ENCODE results near the gene SEC63.
"Not testable (repeated sequence)": the region's sequence is repeated elsewhere in the genome, so short reads cannot be mapped to it uniquely, and the experiment has no call there.

The SEC63 gene

DNA sequence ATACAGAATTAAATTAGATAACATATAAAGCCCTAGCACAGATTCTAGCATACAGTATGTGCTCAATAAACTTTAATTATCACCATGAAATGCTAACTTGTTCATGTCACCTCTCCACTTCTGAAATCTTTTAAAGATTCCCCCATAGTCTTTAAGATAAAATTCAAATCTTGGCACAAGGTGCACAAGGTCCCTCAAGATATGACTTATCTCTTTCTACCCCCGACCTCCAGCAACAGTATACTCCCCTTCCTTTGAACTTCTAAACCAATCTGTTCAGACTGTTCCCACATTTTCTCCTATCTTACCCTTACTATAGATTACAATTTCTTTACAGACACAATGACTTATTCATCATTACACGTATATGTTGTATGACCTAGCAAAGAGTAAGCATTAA lies 29.0 kb downstream of the SEC63 start:
- DNase-seq (ENCODE audit: low spot score): no peak

DNA sequence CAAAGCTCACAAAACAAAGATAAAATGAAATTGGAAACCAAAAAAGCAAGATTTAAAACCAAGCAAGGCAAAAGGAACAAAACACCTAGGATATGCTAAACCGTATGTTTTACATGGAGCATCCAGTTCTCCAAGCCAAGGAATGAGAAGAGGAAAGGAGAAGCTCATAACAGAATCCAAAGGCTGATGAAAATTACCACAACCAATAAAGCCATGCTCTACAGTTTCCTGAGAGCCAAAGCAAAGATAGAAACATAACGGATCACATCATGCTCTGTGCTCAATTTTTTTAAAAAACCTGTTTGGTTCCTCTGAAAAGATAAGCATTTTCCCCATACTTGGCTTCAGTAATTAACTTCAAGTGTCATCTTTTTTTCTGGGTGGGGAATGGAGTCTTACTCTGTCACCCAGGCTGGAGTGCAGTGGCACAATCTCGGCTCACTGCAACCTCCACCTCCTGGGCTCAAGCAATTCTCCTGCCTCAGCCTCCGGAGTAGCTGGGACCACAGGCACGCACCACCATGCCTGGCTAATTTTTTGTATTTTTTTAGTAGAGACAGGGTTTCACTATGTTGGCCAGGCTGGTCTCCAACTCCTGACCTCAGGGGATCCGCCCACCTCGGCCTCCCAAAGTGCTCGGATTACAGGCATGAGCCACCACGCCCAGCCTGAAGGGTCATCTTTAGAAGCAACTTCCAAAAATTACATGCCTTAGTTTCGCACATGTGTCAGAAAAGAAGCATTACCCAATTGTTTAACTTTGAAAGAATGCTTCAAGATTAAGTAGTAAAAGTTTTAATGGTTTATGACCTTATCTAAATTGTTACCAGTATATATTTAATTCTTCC lies 31.1 kb downstream of the SEC63 start:
- not testable (repeated sequence) for DNase-seq (ENCODE audit: low spot score)

DNA sequence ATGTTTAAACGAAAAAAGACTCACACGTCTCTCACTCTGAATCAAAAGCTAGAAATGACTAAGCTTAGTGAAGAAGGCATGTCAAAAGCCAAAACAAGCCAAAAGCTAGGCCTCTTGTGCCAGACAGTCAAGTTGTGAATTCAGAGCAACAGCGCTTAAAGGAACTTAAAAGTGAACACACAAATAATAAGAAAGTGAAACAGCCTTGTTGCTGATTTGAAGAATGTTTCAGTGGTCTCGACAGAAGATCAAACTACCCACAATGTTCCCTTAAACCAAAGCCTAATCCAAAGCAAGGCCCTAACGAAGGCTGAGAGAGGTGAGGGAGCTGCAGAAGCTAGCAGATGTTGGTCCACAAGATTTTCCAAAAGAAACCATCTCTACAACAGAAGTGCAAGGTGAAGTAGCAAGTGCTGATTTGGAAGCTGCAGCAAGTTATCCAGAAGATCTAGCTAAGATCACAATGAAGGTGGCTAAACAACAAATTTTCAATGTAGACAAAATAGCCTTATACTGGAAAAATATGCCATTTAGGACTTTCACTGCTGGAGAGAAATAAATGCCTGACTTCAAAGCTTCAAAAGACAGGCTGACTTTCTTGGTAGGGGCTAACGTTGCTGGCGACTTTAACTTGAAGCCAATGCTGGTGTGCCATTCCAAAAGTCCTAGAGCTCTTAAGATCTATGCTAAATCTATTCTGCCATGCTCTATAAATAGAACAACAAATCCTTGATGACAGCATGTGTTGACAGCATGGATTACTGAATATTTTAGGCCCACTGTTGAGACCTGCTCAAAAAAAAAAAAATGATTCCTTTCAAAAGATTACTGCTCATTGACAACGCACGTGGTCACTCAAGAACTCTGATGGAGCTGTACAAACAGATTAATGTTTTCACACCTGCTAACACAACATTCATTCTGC lies 40.3 kb downstream of the SEC63 start:
- no peak for DNase-seq (ENCODE audit: low spot score)

DNA sequence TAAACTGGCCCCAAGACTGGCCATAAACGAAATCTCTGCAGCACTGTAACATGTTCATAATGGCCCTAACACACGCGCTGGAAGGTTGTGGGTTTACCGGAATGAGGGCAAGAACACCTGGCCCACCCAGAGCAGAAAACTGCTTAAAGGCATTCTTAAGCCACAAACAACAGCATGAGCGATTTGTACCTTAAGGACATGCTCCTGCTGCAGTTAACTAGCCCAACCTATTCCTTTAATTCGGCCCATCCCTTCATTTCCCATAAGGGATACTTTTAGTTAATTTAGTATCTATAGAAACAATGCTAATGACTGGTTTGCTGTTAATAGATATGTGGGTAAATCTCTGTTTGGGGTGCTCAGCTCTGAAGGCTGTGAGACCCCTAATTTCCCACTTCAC lies 41.0 kb downstream of the SEC63 start:
- DNase-seq (ENCODE audit: low spot score): not testable (repeated sequence)

DNA sequence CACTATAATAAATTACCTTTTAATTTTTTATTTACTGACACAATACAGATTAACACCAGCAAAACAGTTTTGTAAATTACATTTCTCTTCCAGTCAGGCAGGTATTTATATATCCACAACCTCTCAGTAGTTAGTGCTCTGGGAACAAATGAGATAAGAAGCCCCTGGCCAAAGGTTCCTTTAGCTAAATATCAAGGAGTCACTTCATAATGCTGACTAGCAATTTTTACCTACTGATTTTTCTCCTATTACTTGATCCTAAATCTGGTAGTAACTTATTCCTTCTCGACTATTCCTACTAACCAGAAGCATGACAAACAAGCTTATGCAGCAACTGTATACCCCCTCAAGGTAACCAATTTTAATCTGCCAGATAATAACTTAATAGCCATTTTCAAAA lies 46.3 kb downstream of the SEC63 start:
- DNase-seq (ENCODE audit: low spot score): no peak

DNA sequence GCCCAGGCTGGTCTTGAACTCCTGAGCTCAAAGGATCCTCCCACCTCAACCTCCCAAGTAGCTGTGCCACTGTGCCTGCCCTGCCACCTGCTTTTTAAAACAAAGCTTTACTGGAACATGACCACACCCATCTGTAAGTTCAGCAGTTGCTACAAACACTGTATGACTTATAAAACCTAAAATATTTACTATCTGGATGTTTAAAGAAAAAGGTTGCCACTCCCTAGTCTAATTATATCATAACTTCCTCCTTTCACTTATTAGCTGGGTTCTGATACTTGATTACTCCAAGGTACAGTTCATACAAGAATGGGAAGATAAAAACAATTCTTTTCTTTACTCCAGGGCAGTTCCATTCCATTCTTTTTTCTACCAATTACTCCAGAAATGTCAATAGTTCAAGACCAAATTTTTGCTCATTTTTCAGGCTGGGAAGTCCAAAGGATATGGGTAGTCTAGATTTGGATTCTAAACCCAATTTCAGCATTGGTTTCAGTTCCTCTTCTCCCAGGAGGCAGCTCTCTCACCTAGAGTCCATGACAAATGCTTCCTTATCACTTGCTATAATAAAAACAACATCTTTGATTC lies 63.1 kb downstream of the SEC63 start:
- DNase-seq (ENCODE audit: low spot score): no peak

DNA sequence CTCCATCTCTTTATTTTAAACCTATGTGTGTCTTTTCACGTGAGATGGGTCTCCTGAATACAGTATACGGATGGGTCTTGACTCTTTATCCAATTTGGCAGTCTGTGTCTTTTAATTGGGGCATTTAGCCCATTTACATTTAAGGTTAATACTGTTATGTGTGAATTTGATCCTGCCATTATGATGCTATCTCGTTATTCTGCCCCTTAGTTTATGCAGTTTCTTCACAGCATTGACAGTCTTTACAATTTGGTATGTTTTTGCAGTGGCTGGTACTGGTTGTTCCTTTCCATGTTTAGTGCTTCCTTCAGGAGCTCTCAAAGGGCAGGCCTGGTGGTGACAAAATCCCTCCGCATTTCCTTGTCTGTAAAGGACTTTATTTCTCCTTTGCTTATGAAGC lies 67.6 kb downstream of the SEC63 start:
- DNase-seq (ENCODE audit: low spot score): not testable (repeated sequence)

DNA sequence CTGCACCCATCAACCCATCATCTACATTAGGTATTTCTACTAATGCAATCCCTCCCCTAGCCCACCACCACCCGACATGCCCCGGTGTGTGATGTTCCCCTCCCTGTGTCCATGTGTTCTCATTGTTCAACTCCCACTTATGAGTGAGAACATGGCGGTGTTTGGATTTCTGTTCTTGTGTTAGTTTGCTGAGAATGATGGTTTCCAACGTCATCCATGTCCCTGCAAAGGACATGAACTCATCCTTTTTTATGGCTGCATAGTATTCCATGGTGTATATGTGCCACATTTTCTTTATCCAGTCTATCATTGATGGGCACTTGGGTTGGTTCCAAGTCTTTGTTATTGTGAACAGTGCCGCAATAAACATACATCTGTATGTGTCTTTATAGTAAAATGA lies 72.1 kb downstream of the SEC63 start:
- not testable (repeated sequence) for DNase-seq (ENCODE audit: low spot score)

DNA sequence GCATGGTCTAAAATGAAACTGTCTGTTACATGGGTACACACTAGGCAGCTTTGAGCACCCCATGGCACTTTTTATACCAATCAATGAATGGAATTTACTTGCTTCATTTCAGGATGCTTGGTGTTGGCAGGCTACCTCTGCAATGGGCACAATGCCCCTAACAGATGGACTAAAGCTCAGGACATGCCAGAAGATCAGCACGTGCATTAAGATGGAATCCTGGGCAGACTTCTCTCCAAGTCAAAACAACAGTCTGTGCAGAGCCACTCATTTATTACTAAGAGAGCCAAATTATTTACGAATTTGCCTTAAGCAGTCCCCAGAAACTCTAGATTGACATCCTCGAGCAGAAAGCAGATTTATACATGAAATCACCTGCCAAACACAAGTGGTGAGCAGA lies 78.1 kb downstream of the SEC63 start:
- DNase-seq (ENCODE audit: low spot score): no peak

DNA sequence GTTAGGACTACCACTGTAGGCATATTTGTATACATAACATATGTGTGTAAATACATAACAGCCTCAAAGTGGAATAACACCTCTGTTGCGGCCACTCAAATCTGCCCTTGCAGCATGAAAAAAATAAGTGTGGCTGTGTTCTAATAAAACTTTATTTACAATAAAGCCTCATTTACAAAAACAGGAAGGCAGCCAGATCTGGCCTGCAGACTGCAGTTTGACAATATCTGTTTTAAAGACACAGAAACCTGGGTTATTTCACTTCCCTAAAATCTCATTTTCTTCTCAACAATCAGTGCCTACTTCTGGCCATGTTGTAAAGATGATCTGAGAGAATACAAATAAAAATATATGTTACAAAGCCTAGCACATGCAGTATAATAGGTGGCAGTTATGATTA lies 80.0 kb downstream of the SEC63 start:
- DNase-seq (ENCODE audit: low spot score): no peak

DNA sequence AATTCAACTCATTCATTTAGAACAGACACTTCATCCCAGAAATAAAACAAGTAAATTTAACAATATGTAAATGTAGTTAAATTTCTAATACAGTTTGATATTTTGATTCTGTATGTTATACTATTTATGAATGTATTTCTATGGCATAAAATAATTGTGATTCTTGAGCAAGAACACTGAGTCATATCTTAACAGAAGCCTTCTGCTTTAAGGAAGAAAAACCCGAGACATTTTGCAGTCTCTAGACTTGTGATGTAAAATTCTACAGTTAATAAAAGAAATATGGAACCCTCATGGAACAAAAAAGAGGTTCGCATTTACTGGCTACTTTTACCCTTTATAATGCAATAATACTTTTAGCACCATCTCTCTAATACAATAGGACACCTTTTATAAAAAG lies 86.0 kb downstream of the SEC63 start:
- DNase-seq (ENCODE audit: low spot score): no peak

DNA sequence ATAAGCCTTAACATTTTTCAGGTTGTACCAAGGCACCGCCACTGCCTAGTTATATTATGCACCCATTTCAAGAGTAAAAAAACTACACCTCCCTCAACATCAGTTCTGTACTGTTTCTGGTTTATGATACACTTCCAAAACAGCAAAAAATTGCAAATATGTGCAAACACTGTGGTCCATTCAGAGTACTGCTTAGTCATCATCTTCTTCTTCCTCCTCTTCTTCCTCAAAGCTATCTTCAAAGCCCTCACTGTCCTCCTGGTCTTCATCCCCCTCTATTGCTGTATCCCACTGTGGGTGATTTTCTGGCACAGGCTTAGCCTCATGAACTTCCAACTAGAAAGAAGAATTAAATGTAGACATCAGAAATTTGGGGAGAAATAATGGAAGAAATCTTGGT lies 86.5 kb downstream of the SEC63 start:
- DNase-seq (ENCODE audit: low spot score): not testable (repeated sequence)

DNA sequence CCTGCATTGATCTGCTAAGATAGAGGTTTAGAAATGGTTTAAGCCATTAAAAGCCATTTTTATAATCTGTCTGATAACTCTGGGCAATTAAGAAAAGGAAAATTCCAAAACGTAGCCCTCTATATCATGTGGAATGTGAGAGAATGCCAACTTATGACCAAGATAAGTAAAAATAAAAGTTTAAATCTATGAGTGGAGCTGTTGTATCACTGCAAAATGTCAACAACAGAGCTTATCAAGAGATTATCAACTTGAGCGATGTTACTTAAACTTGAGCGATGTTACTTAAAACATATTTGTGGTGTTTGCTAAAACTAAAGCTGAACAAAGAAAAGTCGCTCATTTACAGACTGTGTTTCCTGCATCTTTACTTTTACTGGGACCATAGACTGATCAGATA lies 87.0 kb downstream of the SEC63 start:
- DNase-seq (ENCODE audit: low spot score): no peak

DNA sequence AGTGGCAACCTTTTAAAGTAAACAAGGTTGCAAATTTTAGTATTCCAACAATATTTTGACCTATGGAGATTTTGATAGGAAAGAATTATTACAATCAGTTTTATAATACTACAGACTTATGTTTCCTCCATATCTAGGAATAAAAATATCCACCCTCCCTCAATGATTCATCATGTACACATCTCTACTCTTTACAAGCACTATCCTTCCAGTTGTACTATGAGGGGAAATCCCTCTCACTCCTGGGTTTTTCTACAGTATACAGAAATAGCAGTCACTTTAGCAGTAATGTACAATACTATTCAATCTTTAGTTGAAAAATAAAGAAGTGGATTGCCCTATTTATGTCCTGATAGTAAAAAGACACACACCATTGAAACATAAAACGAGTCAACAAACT lies 87.6 kb downstream of the SEC63 start:
- DNase-seq (ENCODE audit: low spot score): no peak

DNA sequence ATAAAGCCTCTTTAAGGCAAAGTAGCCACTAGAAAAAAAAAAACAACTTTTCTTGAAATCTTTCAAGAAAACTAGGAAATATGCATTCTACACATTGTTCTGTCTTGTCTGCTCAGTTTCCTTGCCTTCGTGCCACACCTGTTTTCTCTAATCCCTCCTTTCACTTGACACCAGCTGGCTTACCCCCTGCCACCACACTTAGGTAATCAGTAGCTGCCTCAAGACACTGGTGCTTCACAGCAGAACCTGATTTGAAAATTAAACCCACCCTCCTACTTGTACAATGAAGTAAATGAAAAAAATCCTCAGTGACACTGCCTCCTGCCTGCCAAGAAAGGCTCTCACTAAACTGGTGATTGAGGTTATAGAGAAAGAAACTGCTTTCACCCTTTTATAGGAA lies 88.1 kb downstream of the SEC63 start:
- DNase-seq (ENCODE audit: low spot score): no peak

DNA sequence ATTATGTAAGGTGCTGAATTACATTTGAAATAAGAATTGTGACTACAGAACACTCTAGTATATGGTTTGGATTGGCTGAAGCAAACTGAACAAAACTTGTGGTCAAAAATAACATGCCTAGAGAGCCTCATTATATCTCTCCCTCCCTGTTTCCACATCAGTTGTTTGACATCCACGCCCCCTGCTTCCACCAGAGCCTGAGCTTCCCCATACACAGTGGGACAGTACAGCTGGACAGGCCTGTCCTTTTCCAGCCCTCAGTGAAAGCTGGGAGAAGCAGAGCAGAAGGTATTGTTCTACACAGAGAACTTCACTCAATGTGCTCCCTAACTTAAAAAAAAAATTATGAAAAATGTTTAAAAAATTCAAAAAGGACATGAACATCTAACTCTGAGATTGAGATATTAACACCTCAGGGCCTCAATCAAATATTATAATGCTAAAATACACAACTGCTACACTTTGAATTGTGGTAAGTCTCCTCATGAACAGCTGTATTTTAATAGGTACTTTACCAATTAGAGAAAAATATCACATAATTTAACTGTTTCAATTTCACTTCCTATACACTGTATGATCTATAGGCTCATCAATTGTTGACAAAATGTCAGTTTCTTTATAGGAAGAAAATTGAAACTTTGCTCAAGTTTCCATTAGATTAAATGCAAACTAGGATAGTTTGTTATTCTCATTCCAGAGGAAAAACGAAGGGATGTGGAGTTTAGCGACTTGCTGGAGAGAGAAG lies 89.0 kb downstream of the SEC63 start:
- DNase-seq (ENCODE audit: low spot score): no peak

DNA sequence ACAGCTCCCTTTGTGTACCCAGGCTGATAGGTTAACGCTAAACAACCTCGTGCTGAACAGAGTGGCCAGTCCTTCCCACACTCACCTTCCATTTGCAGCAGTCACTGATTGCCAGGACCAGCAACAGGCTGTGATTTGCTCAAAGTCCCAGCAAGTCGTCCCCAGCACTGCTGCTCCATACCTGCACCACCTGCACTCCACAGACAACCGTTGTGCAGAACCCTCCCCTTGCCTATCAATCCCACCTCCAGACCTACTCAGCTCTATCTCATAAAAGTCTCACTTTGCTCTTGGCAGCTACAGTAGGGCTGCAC lies 90.7 kb downstream of the SEC63 start:
- no peak for DNase-seq (ENCODE audit: low spot score)

DNA sequence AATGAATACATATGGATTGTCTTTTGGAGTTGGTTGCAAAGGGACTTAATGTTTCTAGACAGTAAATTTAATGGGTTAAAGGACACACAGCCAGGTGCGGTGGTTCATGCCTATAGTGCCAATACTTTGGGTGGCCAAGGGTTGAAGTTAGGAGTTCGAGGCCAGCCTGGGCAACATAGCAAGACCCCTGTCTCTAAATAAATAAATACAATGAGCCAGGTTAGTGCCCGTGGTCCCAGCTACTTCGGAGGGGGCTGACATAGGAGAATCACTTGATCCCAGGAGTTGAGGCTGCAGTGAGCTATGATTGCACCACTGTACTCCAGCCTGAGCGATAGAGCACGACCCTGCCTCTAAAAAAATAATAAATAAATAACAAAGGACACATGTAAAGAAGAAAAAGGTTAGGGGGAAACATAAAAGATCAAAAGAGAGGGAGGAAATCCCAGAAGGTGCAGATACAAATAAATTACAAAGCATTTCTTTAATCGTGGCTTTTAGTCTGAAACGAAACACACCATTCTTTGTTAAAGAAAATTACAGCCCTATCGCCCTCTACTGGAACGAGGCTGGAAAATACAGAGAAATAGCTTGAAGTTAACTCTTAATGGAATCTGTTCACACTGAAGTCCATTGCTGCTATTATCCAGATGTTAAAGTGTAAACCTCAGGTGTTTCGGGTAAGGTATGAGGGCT lies 91.3 kb downstream of the SEC63 start:
- no peak for DNase-seq (ENCODE audit: low spot score)

DNA sequence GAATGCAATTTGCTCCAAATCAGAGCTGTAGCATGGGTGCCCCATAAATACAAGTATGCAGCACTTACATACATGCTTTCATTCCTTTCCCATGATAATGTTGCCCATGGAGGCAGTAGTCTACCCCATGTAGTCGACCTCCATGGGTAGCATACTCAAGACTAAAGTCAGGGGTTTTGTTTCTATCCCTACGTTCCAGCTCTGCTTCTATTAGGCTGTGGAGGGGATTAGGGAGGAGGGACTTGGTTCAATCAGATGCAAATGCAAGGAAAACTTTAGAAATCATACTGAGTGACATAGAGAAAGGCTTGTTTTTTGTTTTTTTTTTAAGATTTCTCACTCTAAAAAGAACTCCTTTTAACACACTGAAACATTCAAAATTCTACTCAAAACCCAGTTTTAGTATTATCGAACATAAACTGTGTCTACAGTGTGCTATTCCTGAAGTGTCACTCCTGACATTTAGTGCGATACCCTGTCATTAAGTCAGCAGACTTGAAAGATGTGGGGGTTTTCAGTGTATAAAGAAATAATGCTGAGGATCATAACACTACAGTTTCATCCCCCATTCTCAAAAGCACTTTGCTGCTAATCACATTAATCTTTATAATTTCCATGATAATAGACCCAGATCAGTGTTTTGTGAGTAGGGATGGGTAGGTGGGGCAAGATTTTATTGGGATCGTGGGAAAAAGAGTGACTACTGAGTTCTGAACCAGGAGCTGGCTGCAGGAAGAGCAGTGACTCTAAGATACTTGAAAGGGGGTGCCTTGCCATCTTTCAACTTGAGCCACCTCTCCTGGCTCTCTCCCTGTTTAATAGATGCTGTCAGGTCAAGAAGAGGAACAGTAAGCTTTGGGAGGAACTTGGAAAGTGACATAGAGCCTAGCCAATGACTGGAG lies 93.5 kb downstream of the SEC63 start:
- no peak for DNase-seq (ENCODE audit: low spot score)

DNA sequence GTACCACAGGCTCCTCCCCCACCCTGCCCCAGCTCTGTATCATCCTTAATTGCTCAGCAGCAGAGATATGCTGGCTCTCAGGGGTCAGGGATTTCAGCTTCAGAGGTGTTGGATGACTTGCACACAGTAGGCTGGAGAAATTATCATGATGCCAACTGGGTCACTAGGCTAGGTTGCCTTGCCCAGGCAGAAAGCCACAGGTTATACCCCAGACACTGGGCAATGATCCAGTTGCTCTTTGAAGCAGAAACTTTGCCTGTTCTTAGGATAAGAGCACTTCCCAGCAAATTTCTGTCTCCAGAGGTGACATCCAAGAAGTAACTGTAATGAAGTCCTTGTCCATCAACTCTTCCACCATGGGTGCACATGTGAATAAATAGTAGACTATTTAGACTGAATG lies 95.6 kb downstream of the SEC63 start:
- no peak for DNase-seq (ENCODE audit: low spot score)

DNA sequence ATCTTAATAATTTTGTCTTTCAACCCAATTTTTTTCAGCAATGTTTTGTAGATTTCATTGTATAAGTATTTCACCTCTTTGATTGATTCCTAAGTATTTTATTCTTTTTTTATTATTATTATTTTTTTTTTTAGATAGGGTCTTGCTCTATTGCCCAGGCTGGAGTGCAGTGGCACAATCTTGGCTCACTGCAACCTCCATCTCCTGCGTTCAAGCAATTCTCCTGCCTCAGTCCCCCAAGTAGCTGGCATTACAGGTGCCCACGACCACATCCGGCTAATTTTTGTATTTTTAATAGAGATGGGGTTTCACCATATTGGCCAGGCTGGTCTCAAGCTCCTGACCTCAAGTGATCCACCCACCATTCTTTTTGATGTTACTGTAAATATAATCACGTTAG lies 97.0 kb downstream of the SEC63 start:
- DNase-seq (ENCODE audit: low spot score): not testable (repeated sequence)
